ENCODE data around the gene TUBGCP2. TPM values are rescaled to one million over a fixed set of nuclear protein-coding genes. Genes with fewer than 3 reads are reported as not detected.
"Not testable (repeated sequence)": the region's sequence is repeated elsewhere in the genome, so short reads cannot be mapped to it uniquely, and the experiment has no call there.

The TUBGCP2 gene
- polyA plus RNA-seq, 5 donors, result 45.4 to 60.0 (median 54.9) TPM

DNA sequence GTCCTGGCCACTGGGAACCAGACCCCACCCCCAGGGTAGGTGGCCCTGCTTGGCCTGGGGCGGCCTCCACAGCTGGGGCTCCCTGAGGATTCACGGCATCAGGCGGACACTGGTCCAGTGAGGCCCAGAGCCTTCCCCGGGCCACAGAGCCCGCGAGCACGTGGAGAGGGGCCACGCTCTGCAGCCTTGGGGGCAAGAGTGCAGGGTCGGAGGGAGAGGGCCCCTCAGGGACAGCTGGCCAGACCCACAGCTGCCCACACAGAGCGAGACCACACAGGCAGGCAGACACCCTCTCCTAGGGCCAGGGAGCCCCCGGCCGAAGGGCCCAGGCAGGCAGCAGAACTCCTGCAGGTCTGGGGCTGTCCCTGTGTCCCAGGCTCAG lies 60.3 kb downstream of the TUBGCP2 start:
- DNase-seq, result no peak

DNA sequence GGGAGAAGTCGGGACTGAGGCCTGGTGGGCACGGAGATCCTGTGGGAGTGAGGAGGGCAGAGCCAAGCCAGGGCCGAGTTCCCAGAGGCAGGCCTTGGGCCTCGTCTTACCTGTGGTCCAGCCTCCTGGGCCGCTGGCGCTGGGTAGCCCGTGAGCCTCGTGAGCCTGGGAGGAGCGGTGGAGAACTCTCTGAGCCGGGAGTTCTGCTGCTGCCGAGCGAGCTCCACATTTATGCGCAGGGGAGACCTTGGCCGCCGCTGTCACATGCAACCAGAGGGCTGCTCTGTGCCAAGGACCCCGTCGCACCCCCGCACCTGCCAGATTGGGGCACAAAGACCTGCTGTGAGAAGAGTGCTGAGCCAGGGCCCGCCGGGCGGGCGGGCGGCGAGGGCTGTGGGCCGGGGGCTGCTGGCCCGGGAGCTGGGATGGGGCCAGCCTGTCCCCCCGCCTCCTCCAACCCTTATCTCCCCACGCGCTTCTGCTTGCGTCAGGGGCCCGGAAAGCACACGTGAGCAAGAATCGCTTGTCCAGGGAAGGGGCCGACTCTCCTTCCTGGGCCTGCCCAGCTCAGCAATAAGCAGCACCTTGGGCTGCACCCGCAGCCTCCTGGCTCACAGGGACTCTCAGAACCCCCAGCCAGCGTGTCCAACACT lies 60.9 kb downstream of the TUBGCP2 start:
- DNase-seq, result no peak

DNA sequence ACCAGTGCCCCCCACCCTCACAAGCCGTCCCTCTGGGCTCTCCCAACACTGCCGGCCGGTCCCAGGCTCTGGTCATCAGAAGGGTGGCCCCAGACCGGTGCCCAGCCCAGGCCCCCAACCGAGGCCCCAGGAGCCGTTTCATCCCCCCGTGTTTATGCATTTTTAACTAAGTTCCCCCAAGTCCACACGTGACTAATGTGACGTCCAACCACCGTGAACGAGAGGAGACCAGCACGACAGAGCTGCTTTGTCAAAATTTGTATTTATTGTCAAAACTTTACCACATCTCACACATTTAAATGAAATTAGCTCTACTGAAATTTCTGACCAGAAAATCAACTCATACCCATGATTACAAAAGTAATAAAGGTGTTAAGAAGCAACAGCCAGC lies 62.4 kb downstream of the TUBGCP2 start:
- DNase-seq, result no peak

- no peak for DNase-seq
These were observed 63.0 kb downstream of the TUBGCP2 start for GRCh38 chr10:133245439-133246235.

GRCh38 chr10:133243593-133243992 lies 65.1 kb downstream of the TUBGCP2 start:
- no peak for DNase-seq

DNA sequence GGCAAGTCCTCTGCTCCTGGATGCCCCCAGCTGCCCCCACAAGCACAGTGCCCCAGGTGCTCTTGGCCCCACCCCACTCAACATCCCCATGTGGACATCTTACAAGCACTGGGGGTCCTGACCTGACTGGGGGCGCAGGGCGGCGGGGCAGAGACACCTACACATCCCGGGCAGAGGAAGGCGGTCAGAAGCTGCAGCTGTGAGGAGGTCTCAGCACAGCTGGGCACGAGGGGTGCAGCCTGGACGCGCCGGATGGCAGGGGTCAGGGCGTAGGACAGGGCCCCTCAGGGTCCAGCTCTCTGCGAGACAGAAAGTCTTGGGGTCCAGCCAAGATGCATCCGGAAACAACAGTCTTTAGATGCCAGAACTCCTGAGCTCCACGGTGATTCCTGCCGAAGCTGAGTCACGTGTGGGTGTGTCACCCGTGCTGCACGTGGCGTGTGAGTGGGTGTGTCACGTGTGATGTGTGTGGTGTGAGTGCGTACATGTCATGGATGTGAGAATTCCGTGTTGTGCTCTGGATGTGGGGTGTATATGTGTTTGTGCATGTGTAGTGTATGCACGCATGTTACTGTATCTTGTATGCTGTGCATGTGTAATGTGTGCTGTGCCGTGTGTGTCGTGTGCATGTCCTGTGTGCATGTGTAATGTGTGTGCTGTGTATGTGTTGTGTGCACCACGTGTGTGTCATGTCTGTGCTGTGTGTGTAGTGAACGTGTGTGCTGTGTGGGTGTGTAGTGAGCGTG lies 65.9 kb downstream of the TUBGCP2 start:
- no peak for DNase-seq

- no peak for DNase-seq
These were observed 67.0 kb downstream of the TUBGCP2 start for GRCh38 chr10:133241501-133242205.

- DNase-seq, result no peak
These were observed 68.7 kb downstream of the TUBGCP2 start for GRCh38 chr10:133239990-133240389.

DNA sequence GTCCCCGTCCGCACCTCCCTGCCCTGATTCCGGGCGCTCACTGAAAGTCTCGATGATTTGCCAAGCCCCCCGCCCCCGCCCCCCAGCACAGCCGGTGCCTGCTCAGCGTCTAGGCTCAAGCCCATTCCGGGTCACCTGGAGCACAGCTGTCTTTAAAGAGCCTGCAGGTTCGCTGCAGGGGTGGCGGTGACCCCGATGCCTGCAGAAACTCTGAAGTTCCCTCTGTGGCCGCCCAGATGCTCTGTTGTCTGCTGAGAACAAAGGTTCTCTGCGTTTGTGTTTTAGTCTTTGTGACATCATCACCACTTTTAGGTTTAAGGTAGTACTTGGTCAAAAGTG lies 70.2 kb downstream of the TUBGCP2 start:
- no peak for DNase-seq

GRCh38 chr10:133237588-133238465 lies 70.8 kb downstream of the TUBGCP2 start, which contains the start of gene VENTX:
TSS of gene VENTX (plus strand) at chr10:133237855. CDS start at chr10:133237915, 60 bp downstream.
- no peak for DNase-seq

DNA sequence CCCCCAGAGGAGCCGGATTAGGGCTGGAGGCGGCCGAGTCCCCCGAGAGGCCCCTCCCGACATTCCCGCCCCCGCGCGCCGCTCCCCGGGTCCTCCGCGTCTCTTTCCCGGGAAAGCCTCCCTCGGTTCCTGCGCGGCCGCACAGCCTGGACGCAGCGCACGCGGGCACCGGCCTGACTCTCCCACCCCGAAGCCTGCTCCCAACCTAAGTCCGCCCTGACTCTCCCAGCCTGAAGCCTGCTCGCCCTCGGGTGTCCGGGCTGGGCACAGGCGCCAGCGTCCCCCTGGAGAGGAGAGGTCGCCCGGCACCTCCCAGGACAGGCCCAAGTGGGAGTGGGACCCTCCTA lies 71.5 kb downstream of the TUBGCP2 start:
- no peak for DNase-seq

DNA sequence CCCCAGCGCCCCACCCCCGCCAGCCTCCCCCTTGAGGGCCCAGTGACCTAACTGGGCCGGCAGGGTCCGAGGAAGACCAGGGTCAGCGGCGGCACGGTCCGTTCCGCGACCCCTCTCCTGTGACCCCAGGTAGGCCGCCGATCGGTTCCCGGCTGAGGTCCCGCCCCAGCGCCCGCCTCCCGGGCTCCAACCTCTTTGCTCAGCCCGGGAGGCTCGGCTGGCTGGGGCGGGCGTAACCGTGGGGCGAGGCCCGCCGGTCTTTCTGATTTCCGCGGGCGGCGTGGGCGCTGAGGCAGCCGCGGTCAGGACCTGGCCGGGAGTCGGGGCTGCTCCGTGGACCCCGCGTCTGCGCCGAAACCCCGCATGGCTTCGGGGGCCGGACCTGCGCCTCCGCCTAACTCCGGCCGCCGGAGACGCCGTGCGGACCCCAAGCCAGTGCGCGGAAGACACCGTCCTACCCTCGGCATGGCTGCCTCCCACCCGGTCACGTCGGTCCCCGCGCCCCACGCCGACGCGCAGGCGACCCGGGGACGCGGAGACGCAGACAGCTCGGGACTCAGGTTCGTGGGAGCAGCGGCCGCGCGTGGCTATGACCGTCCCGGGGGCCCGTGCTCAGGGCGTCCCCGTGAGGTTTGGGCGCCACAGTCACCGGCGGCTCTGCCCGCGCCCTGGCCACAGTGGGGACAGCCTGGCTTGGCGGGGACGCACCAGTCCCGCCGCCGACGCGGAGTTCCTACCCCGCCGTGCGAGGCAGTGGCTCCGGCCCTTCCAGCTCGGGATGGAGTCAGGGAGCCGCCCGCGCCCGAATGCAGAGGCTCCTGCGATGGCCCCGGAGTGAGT lies 72.1 kb downstream of the TUBGCP2 start:
- DNase-seq, result no peak

GRCh38 chr10:133235932-133236331 lies 72.7 kb downstream of the TUBGCP2 start:
- no peak for DNase-seq

DNA sequence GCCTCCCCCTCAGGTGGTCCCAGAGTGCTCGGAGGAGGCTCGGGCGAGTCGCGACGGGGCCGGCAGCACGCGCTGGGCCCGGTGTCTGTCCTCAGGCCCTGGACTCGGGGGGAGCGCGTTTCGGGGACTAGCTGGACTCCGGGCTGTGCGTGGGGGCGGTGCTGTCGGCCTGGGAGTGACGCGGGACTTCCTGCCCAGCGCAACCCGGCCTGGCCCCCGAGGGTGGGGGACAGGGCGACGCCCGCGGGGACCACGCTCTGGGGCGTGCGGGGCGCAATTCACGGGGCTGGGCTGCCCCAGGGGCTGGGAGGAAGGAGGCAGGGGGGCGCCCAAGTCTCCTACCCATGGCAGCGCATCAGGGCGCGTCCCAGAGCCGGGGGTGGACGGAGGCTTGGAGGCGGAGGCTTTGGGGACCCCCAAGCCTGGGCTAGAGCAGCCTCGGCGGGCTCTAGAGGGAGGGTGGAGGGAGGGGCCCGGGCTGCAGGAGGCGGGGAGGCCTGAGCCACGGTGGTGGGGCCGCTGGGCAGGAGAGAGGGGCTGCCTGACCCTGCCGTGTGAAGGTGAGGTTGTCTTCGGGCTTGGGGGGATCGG lies 73.3 kb downstream of the TUBGCP2 start:
- DNase-seq, result no peak

- not testable (repeated sequence) for DNase-seq
These were observed 73.9 kb downstream of the TUBGCP2 start for GRCh38 chr10:133234796-133235195.

GRCh38 chr10:133231946-133232574 lies 76.6 kb downstream of the TUBGCP2 start:
- no peak for DNase-seq

DNA sequence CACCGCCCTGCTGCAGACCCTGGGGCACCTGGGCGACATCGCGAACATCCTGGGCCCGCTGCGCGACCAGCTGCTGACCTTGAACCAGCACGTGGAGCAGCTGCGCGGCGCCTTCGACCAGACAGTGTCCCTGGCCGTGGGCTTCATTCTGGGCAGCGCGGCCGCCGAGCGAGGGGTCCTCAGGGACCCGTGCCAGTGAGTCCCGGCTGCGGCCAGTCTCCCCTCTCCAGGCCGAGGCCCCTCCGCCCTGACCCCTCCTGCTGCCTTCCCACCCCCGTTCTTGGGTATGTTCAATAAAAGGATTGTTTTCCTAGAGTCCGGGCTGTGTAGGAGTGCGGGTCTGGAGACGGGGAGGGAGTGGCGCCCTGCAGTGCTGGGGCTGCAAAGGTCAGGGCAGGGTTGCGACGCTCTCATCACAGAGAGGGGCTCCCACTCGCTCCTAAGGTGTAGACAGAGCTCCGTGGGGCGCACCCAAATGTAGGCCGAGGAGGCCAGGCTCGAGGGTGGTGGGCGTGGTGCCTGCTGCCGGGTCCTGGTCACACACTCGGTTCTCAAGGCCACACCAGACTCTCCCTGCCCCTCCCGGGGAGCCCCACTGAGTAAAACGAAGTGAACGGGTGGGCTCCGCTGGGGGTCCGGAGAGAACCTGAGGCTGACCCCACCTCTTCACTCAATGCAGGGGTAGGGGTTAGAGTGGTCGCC lies 77.3 kb downstream of the TUBGCP2 start:
- DNase-seq, result no peak

- no peak for DNase-seq
These were observed 78.1 kb downstream of the TUBGCP2 start for GRCh38 chr10:133230387-133231195.
